Nephron progenitor cell (in vitro differentiated cells): ENCODE measurements around the gene ABCD2.
A peak's percentile ranks its signal among the peaks of the same experiment; 100 is the strongest.
"Not testable (repeated sequence)": the region's sequence is repeated elsewhere in the genome, so short reads cannot be mapped to it uniquely, and the experiment has no call there.

Experiments used
- DNase-seq: peaks from one replicate; pipeline ENCODE4 v3.0.0; 2021
- H3K27ac Mint-ChIP-seq: 2 replicates; pipeline ENCODE4 v1.8.0; 2021; ENCODE audit warnings: mild to moderate bottlenecking, moderate library complexity, mixed read lengths
- H3K27me3 Mint-ChIP-seq: 2 replicates; pipeline ENCODE4 v1.8.0; 2021; ENCODE audit warnings: mild to moderate bottlenecking, low read depth, mixed read lengths; ENCODE audit not compliant: poor library complexity
- H3K36me3 Mint-ChIP-seq: 2 replicates; pipeline ENCODE4 v1.8.0; 2021; ENCODE audit warnings: low read depth, mixed read lengths
- H3K4me1 Mint-ChIP-seq: 2 replicates; pipeline ENCODE4 v1.8.0; 2021; ENCODE audit warnings: mixed read lengths
- H3K4me3 Mint-ChIP-seq: 2 replicates; pipeline ENCODE4 v1.8.0; 2021; ENCODE audit warnings: mild to moderate bottlenecking, moderate library complexity, mixed read lengths
- H3K9me3 Mint-ChIP-seq: 2 replicates; pipeline ENCODE4 v1.8.0; 2021; ENCODE audit warnings: mild to moderate bottlenecking, moderate library complexity, mixed read lengths
- TF ChIP-seq, protein P1 (sequence below): fragments of 200-600 bp; sonication (generic); IDR thresholded peaks from 2 replicates; pipeline ENCODE4 v1.5.0; 2021; ENCODE audit warnings: antibody characterized with exemption

ABCD2 gene

DNA sequence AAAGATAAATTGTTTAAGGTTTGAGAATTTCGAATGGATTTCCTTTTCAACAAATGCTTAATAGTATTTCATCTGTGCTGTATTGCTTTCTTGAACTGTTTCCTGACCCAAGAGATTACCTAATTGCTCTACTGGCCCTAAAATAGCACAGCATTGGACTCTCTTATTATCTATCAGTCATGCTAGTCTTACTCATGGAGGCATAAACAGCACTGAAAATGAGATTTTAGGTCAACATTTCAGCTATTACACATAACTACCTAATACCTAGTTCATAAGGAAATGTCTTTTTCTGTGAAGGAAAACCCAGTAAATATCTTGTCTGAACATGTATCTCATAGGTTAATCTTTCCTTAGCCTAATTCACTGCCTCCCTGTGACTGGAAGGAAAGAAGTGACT lies 4.3 kb upstream of the ABCD2 start:
- Mint-ChIP-seq H3K36me3 (no peaks in the 10 kb centered on the region), H3K4me3 (no peak overlapping the region), H3K9me3 (no peaks in the 10 kb centered on the region), H3K4me1 (no peaks in the 10 kb centered on the region), H3K27me3 (no peaks in the 10 kb centered on the region), H3K27ac (no peak overlapping the region)
- no peak for DNase-seq
- TF ChIP-seq, protein P1, sequence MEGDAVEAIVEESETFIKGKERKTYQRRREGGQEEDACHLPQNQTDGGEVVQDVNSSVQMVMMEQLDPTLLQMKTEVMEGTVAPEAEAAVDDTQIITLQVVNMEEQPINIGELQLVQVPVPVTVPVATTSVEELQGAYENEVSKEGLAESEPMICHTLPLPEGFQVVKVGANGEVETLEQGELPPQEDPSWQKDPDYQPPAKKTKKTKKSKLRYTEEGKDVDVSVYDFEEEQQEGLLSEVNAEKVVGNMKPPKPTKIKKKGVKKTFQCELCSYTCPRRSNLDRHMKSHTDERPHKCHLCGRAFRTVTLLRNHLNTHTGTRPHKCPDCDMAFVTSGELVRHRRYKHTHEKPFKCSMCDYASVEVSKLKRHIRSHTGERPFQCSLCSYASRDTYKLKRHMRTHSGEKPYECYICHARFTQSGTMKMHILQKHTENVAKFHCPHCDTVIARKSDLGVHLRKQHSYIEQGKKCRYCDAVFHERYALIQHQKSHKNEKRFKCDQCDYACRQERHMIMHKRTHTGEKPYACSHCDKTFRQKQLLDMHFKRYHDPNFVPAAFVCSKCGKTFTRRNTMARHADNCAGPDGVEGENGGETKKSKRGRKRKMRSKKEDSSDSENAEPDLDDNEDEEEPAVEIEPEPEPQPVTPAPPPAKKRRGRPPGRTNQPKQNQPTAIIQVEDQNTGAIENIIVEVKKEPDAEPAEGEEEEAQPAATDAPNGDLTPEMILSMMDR: no peak

GRCh38 chr12:39623160-39623559 lies 3.6 kb upstream of the ABCD2 start:
- not testable (repeated sequence) for H3K36me3 Mint-ChIP-seq, H3K27me3 Mint-ChIP-seq, H3K27ac Mint-ChIP-seq, DNase-seq, H3K4me3 Mint-ChIP-seq, H3K9me3 Mint-ChIP-seq, H3K4me1 Mint-ChIP-seq

DNA sequence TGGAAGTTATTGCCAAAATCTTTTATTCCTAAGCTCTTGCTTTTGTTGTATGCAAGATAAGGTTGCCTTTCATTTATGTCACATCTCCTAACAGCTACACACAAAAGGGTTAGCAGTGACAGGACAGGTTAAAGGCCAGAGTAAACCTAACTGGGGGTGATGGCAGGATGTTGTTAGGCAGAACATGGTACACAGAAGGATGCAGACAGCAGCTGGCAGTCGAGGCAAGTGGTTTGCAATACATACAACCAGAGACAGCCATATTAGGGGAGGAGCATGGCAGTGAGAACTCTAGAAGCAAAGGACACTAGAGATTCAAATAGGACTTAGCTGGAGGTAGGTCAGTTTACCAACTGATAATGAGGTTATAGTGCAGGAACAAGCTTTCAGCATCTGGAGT lies 2.7 kb upstream of the ABCD2 start:
- no peaks in the 10 kb centered on the region for H3K27me3 Mint-ChIP-seq
- no peaks in the 10 kb centered on the region for H3K4me1 Mint-ChIP-seq
- H3K27ac Mint-ChIP-seq: no peak overlapping the region
- no peak overlapping the region for H3K4me3 Mint-ChIP-seq
- no peaks in the 10 kb centered on the region for H3K9me3 Mint-ChIP-seq
- no peaks in the 10 kb centered on the region for H3K36me3 Mint-ChIP-seq
- DNase-seq: no peak
- TF ChIP-seq, protein P1: no peak

DNA sequence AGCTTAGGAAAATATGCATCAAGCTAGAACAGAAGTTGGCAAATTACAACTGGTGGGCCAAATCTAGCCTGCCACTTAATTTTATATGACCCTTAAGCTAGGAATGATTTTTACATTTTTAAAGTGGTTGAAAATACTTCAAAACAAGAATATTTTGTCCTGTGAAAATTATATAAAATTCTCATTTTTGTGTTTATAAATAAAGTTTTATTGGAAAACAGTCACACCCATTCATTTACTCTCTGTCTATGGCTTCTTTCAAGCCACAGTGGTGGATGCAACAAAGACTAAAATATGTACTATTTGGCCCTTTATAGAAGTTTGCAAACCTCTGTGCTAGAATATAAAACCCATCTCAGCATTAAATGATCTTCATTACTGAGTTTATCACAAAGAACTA lies 2.1 kb upstream of the ABCD2 start:
- Mint-ChIP-seq H3K4me1 (no peaks in the 10 kb centered on the region), H3K27ac (no peak overlapping the region), H3K9me3 (no peaks in the 10 kb centered on the region), H3K27me3 (no peaks in the 10 kb centered on the region), H3K4me3 (peak overlapping the region; percentile 62), H3K36me3 (no peaks in the 10 kb centered on the region)
- DNase-seq: no peak
- TF ChIP-seq, protein P1: no peak

DNA sequence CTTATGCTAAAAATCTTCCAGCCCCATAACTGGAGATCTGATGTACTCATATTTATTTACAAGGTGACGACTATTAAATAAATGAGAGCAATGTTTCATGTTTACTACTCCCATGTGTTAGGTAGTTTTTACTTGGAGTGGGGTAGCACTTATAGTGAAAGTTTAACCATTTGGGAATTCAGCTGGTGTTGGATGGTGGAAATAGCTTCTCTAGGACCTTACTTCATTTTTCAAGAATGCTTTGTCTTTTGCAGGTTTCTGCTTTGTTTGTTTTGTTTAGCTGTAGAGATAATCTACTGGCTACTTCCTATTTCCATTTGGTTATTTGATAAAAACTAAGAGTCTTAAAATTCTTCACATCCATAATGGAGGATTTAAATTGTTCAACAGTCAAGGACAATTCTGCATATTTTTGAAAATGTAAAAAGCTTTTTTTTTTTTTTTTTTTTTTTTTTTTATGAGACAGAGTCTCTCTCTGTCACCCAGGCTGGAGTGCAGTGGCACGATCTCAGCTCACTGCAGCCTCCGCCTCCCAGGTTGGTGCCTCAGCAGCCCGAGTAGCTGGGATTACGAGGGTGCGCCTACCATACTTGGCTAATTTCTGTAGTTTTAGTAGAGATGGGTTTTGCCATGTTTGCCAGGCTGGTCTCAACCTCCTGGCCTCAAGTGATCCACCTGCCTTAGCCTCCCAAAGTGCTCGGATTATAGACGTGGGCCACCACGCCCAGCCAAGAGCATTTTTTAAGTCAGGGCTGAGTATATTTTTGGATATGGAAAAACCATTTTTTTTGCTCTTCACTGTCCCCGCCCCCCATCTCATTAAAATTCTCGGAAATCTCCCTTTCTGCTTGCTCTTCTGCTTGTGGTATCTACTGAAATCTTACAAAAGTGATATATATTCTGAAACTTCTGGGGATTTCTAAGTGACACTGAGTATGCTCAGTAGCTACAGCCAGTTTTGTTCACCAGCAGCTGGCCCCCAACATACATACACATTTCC lies 1.4 kb upstream of the ABCD2 start:
- H3K9me3 Mint-ChIP-seq: no peaks in the 10 kb centered on the region
- DNase-seq: no peak
- peak overlapping the region; percentile 62 for H3K4me3 Mint-ChIP-seq
- TF ChIP-seq, protein P1: no peak
- H3K36me3 Mint-ChIP-seq: no peaks in the 10 kb centered on the region
- no peaks in the 10 kb centered on the region for H3K4me1 Mint-ChIP-seq
- no peaks in the 10 kb centered on the region for H3K27me3 Mint-ChIP-seq
- H3K27ac Mint-ChIP-seq: no peak overlapping the region

DNA sequence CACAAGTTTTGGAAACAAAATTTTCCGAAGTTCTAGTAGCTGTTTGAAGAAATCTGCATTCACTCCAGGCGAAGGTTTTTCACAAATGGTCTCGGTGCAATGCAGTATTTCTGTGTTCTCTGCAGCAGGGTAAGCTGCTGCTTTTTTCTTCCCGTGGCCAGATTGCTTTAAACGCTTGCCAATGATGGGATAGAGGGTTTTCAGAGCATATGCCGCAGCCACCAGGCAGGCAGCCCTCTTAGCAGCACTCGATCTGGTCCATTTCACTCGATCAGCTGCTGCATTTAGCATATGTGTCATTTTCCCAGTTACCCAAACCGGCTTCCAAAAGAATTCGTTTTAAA lies 315 bp downstream of the ABCD2 start:
- no peaks in the 10 kb centered on the region for H3K27me3 Mint-ChIP-seq
- H3K4me3 Mint-ChIP-seq: no peak overlapping the region
- no peaks in the 10 kb centered on the region for H3K36me3 Mint-ChIP-seq
- H3K27ac Mint-ChIP-seq: no peak overlapping the region
- H3K9me3 Mint-ChIP-seq: no peaks in the 10 kb centered on the region
- no peaks in the 10 kb centered on the region for H3K4me1 Mint-ChIP-seq
- no peak for DNase-seq
- TF ChIP-seq, protein P1: no peak
